ENCODE results near the gene BEST2. TPM values are rescaled to one million over a fixed set of nuclear protein-coding genes. Genes with fewer than 3 reads are reported as not detected.

The BEST2 gene
- total and polyA plus RNA-seq, 2 donors from 2014 or later, result not detected

- no peak for TF ChIP-seq CTCF (IDR thresholded peaks at IDR 0.05; ENCODE audit: borderline replicate concordance, extremely low read depth, insufficient read depth)
- Histone ChIP-seq H3K4me3 (ENCODE audit: low read length in 3 of 3) (peak overlapping the region; percentile 44 to 97 (median 80)), H3K27ac (ENCODE audit: low read depth in 2 of 2, low read length in 2 of 2) (peak overlapping the region; percentile 100), H3K36me3 (ENCODE audit: control insufficient read depth in 2 of 3, insufficient read depth in 3 of 3, low read length in 3 of 3) (no peaks in the 10 kb centered on the region), H3K9ac (ENCODE audit: low read length in 3 of 3) (peak overlapping the region in 2 of 3 donors; percentile 93 to 95), H3K4me1 (ENCODE audit: control insufficient read depth in 2 of 3, insufficient read depth in 2 of 3, low read depth in 1 of 3, low read length in 3 of 3) (peaks cover 3 to 29% (median 26%) of the 10 kb centered on the region in 3 donors), H3K9me3 (ENCODE audit: control insufficient read depth in 2 of 3, insufficient read depth in 1 of 3, low read length in 3 of 3) (no peaks in the 10 kb centered on the region), H3K27me3 (ENCODE audit: control insufficient read depth, insufficient read depth, low read length) (no peaks in the 10 kb centered on the region)
- intact Hi-C loops (cut with DNase I), result loop anchor here (10.0 kb wide), 1 partner anchor 116 kb away; no protein-coding TSS in a partner anchor
- FAIRE-seq, result no peak
- peak in 3 of 5 donors; percentile 27 to 65 (median 45) for DNase-seq
Observed at GRCh38 chr19:12790628-12791344, 39.2 kb downstream of the BEST2 start.

GRCh38 chr19:12791345-12792050 lies 39.9 kb downstream of the BEST2 start, which contains the start of gene JUNB:
TSS of gene JUNB (plus strand) at chr19:12791486. CDS start at chr19:12791772, 286 bp downstream.
- FAIRE-seq (no peak), DNase-seq (peak; percentile 94 to 100 (median 96))
- H3K9ac ChIP-seq (ENCODE audit: low read length in 3 of 3), result peak within 1 kb of the TSS; percentile 60 to 100 (median 100)
- H3K4me1 ChIP-seq (ENCODE audit: control insufficient read depth in 2 of 3, insufficient read depth in 2 of 3, low read depth in 1 of 3, low read length in 3 of 3), result peaks cover 3 to 33% (median 20%) of the 10 kb centered on the region in 3 donors
- TF ChIP-seq CTCF (IDR thresholded peaks at IDR 0.05; ENCODE audit: borderline replicate concordance, extremely low read depth, insufficient read depth), result no peak
- H3K27ac ChIP-seq (ENCODE audit: low read depth in 2 of 2, low read length in 2 of 2), result peak within 1 kb of the TSS; percentile 100
- H3K36me3 ChIP-seq (ENCODE audit: control insufficient read depth in 2 of 3, insufficient read depth in 3 of 3, low read length in 3 of 3), result no peaks in the 10 kb centered on the region
- peak within 1 kb of the TSS; percentile 77 to 97 (median 96) for H3K4me3 ChIP-seq (ENCODE audit: low read length in 3 of 3)
- no peaks in the 10 kb centered on the region for H3K27me3 ChIP-seq (ENCODE audit: control insufficient read depth, insufficient read depth, low read length)
- H3K9me3 ChIP-seq (ENCODE audit: control insufficient read depth in 2 of 3, insufficient read depth in 1 of 3, low read length in 3 of 3), result no peaks in the 10 kb centered on the region
- intact Hi-C loops (cut with DNase I), result loop anchor here (10.0 kb wide), 1 partner anchor 117 kb away; no protein-coding TSS in a partner anchor

GRCh38 chr19:12792051-12792852 lies 40.7 kb downstream of the BEST2 start:
- Histone ChIP-seq H3K4me3 (ENCODE audit: low read length in 3 of 3) (peak overlapping the region; percentile 77 to 97 (median 96)), H3K4me1 (ENCODE audit: control insufficient read depth in 2 of 3, insufficient read depth in 2 of 3, low read depth in 1 of 3, low read length in 3 of 3) (peaks cover 3 to 27% (median 20%) of the 10 kb centered on the region in 3 donors), H3K36me3 (ENCODE audit: control insufficient read depth in 2 of 3, insufficient read depth in 3 of 3, low read length in 3 of 3) (peaks cover 0 to 5% (median 0%) of the 10 kb centered on the region in 3 donors), H3K27ac (ENCODE audit: low read depth in 2 of 2, low read length in 2 of 2) (peak overlapping the region; percentile 100), H3K9me3 (ENCODE audit: control insufficient read depth in 2 of 3, insufficient read depth in 1 of 3, low read length in 3 of 3) (no peaks in the 10 kb centered on the region), H3K9ac (ENCODE audit: low read length in 3 of 3) (peak overlapping the region; percentile 60 to 100 (median 100)), H3K27me3 (ENCODE audit: control insufficient read depth, insufficient read depth, low read length) (no peaks in the 10 kb centered on the region)
- intact Hi-C loops (cut with DNase I), result loop anchor here (10.0 kb wide), 1 partner anchor 117 kb away; no protein-coding TSS in a partner anchor
- peak; percentile 70 to 94 (median 85) for DNase-seq
- TF ChIP-seq CTCF (IDR thresholded peaks at IDR 0.05; ENCODE audit: borderline replicate concordance, extremely low read depth, insufficient read depth), result no peak
- FAIRE-seq, result no peak

Measured in kidney (tissue), 14 donors.